ENCODE measurements around the gene JMJD7.

Gene JMJD7

DNA sequence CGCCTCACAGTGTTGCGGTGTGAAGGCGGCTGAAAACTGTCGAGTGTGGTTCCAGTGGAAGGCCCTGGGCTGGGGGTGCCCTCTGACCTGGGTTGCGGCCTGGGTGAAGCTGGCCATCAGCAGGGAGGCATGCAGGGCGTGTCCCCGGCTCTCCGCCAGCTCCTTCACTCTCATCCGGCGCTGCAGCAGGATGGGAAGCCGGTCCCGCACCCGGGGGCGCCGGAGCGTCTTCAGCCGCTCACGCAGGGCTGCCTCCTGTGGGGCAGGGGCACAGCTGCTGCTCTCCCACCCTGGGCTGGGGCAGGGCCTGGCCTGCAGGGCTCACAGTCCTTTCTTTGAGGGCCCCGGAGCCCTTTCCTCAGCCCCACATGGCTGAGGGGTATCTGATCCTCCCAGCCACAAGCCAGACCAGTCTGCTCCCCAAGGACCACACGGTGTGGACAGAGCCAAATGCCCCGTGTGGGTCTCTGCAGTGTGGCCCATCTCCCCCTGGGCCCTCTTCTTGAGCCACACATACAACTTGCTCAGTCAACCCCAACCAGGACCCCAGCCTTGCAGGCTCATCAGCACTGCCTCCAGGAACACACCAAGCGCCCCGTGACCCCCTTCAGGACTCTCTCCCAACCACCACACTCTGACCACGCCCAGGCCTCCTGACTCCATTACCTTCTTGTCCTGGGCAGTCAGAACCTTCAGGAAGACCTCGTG, 39.1 kb downstream of the JMJD7 start:
- DNase-seq: no peak

- DNase-seq: no peak
These were observed 40.4 kb downstream of the JMJD7 start for GRCh38 chr15:41868321-41868720.

DNA sequence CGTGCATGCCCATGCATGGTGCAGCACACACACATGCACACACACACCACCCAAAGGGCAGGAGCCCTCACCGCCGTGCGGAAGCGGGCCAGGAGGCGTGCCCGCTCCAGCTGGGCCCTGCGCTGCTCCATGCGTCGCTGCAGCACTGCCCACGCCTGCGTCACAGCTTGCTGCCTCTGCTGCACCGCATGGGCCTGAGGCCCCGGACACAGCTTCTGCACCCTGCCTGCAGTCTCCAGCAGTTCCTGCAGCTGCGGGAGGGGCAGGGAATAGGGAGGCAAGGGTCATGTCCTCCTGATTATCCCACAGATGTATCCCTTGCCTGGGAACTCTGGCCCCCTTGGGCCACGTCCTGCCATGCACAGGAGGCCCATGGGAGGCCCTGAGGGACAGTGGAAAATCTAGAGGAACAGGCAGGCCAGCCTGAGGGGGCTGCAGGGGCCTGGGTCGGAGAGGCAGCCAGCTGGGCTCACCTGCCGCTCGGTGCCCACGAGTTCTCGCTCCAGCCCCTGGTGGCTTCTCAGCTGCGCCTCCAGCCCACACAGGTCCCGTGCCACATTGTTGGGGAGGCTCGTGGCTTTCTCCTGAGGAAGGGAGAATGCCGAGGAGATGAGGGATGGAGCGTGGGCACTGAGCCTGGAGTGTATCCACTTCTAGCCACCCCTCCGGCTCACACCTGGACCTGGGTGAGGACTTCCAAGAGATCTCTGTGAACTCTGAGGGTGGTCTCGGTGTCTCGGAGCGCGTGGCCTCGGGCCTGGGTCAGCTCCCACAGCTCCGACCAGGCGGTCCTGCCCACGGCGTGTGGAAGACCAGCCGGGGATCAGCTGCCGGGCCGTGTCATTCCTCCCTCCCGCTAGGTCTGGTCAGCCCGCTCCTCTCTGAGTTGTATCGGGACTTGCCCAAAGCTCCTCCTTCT, 42.1 kb downstream of the JMJD7 start:
- no peak for DNase-seq

DNA sequence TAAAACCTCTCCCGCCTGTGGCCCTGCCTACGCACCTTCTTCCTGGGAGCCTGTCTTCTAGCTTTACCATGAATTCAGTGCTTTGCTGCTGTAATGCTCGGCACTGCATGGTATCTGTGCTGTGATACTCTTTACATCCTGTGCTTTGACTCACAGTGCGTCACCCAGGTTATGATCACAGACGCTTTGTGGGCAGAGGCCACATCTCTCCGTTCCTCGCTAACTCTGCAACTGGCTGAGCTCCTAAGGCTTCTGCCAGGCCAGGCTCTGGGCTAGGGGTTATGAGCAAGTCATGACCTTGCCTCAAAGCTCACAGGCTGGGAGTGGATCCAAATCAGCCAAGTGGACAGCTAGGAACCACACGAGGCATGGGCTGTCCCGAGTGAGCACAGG, 42.8 kb downstream of the JMJD7 start:
- no peak for DNase-seq

GRCh38 chr15:41871175-41871905, 43.4 kb downstream of the JMJD7 start:
- DNase-seq: no peak

DNA sequence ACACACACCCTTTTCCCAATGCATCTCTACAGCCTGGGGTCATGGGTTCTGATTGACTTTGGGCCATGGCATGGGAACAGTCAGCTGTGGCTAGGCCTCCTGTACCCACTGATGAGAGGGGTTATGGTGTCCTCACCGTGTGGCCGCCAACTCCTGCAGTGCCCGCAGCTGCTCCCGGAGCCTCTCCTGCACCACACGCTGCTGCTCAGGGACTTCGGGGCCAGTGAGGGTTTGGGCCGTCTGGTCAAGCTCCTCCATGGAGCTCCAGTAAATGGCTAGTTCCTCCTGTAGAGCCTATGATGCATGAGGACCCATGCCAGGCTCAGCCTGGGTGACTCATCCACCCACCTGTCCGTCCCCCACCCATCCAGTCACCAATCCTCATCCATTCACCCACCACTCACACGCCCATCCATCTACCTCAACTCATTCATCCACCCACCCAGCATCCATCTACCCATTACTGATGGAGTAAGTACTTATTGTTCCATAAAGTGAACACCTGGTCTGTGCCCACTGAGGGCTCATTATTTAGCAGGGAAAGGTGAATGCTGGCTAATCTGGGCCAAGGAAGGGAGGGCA, 44.4 kb downstream of the JMJD7 start:
- DNase-seq: no peak

- DNase-seq: no peak
These were observed 45.8 kb downstream of the JMJD7 start for GRCh38 chr15:41873711-41874110.

- DNase-seq: no peak
These were observed 46.8 kb downstream of the JMJD7 start for GRCh38 chr15:41874736-41875135.

DNA sequence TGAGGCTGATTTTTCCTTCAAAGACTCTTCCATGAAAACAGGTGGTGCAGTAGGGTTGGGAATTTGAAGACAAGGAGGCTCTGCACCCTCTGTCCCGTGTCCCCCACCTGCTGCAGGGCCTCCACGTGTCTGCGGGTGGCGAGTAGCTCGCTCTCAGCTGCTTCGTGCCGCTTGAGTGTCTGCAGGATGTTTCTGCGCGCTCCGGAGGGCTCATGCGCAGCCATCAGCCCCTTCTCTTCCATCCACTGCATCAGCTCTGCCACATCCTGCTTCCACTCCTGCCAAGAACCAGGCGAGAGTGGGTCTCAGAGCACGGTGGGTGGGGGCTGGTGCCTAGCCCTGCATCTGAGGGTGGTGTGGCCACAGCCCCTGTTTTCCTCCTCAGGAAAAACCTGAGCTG, 48.1 kb downstream of the JMJD7 start:
- DNase-seq: no peak

DNA sequence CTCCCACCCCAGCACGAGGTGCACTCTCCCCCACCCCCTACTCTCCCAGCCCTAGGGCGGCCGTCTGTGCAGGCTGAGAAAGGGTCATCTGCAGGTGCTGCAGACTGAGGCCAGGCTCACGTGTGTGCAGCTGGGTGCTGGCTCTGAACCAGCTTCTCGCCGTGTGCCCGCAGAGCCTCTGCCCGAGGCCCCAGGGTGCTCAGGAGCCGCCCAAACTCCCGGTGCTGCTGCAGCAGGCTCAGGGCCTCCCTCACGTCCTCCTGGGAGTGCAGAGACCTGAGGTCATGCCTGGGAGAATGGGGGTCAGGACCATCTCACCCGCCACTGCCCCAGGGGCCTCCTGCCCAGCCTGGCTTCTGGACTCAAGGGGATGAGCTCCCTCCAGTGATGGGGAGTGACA, 48.8 kb downstream of the JMJD7 start:
- DNase-seq: no peak

DNA sequence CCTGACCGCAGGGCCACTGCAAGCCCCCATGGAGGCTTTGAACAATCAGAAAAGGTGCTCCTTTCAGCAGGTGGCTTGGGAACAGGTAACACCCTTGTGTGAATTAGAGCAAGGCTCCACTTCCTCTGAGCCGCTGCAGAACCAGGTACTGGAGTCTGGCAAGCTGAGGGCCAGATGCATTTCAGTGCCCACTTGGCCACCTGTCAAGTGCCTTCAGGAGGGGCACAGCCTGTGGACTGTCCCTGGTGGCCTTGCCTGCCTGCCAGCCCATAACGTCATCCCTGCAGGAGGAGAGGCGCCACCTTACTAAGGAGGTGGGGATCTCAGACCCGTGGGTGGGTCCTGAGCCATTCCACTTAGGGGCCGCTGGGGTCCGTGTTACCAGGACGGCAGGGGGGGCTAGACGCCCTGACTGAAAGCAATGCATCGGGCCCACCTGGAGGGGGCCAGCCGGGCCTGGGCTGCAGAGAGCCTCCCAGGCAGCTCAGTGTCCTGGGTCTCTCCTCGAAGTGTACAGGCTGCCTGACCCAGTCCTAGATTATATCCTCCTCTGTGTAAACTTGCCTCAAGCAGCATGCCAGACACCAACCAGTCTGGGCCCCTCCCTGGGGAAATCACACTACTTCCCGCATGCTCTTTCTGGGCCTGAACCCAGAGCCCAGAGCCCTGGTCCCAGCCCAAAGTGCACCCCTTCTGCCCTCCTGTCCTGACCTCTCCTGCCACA, 49.9 kb downstream of the JMJD7 start:
- DNase-seq: no peak

GRCh38 chr15:41878355-41878699, 50.4 kb downstream of the JMJD7 start:
- no peak for DNase-seq

DNA sequence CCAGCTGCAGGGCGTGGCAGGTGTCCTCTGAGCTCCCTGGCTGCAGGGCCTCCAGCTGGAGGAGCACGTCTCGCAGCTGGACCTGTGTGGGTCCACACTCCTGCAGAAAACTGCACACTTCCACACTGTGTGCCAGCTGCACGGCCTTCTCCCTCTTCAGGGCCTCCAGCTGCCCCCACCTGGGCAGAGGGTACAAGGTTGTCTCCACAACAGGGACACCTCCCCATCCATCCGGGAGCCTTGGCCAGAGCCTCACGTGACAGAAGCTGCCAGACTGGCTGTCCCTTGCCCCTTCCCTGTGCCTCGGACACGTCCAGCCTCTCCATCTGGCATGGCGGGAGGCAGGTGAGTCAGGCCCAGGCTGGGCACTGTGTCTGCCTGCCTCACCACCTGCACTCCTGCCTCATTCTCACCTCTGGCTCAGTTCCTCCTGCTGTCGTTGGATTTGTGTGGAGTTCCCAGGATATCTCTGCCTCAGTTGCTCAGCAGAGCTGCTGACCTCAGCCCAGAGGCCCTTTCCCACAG, 51.5 kb downstream of the JMJD7 start:
- no peak for DNase-seq

- no peak for DNase-seq
These were observed 52.4 kb downstream of the JMJD7 start for GRCh38 chr15:41880156-41880877.

- no peak for DNase-seq
These were observed 53.2 kb downstream of the JMJD7 start for GRCh38 chr15:41881086-41881485.

DNA sequence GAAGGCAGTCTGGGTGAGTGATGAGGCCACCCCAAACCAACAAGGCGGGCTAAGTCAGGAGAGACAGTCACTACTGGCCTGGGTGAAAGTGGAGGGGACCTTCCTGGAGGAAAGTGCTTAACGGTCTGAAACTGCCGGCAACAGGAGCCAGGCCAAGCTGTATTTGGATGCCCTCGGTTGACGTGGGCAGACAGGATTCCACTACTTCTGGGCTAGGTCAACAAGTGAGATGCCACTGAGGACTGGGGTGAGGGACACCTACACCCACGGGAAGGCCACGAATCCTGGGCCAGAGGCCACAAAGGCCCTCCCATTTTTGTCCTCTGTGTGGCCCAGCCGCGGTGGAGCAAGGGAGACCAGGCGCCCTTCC, 53.6 kb downstream of the JMJD7 start:
- no peak for DNase-seq

DNA sequence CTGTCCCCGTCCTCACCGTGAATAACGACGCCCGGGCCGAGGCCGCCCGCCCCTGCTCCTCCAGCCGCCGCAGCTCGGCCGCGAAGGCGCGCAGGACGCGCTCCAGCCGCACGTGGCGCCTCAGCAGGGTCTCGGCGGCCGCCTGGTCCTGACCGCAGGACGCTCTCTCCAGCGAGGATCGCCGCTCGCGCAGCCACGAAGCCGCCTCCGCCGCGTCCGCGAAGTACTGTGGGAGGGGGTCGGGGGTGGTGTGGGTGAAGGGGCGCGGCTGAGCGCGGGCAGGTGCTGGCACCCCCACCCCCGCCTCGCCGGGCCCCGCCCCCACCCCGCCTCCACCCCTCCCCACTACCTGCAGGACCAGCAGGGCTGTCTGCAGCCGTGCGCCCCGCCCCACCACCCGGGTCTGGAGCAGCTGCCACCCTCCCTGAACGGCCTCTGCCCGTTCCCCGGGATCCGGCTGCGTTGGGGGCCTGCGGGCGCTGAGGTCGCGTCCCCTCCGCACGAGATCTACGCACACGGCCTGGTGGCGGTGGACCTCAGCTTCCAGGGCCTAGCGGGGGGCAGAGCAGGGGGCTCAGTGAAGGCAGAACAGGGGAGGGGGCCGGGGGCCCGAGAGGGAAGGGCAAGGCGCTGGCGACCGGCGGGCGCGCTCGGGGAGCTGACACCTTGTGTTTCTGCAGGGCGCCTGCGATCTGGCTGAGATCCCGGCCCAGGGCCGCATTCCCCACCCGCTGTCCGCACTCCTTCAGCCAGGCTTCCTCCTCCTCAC, 54.2 kb downstream of the JMJD7 start:
- peak; percentile 5 for DNase-seq

GRCh38 chr15:41882689-41883483, 55.0 kb downstream of the JMJD7 start:
- no peak for DNase-seq

- DNase-seq: no peak
These were observed 55.6 kb downstream of the JMJD7 start for GRCh38 chr15:41883484-41883825.

DNA sequence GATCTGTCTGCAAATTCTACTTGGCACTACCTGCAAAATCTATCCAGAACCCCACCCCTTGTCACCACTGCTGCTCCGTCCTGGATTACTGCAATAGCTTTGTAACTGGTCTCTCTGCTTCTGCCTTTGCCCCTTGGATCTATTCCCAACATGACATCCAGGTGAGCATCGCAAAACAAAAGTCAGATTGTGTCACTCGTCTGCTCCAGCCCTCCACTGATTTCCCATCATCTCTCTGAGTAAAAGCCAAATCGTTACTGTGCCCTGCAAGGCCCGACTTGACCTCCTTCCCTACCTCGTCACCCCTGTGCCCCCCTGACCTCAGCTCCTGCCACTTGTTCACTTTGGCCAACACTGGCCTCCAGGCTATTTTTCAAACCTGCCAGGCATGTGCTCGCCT, 56.6 kb downstream of the JMJD7 start:
- no peak for DNase-seq

Measured in NCI-H146 (cell line).